ENCODE results near the gene CST9.

GRCh38 chr20:23634985-23635767 lies 29.5 kb upstream of the CST9 start:
- TF ChIP-seq POLR2A (IDR thresholded peaks at IDR 0.05; ENCODE audit: low read depth, low read length), result no peak
- TF ChIP-seq, protein P1, sequence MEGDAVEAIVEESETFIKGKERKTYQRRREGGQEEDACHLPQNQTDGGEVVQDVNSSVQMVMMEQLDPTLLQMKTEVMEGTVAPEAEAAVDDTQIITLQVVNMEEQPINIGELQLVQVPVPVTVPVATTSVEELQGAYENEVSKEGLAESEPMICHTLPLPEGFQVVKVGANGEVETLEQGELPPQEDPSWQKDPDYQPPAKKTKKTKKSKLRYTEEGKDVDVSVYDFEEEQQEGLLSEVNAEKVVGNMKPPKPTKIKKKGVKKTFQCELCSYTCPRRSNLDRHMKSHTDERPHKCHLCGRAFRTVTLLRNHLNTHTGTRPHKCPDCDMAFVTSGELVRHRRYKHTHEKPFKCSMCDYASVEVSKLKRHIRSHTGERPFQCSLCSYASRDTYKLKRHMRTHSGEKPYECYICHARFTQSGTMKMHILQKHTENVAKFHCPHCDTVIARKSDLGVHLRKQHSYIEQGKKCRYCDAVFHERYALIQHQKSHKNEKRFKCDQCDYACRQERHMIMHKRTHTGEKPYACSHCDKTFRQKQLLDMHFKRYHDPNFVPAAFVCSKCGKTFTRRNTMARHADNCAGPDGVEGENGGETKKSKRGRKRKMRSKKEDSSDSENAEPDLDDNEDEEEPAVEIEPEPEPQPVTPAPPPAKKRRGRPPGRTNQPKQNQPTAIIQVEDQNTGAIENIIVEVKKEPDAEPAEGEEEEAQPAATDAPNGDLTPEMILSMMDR (IDR thresholded peaks at IDR 0.05; ENCODE audit: extremely low read depth in 1 of 2, insufficient read depth in 1 of 2, low read depth in 1 of 2, low read length in 2 of 2), result no peak
- TF ChIP-seq POLR2AphosphoS5 (IDR thresholded peaks at IDR 0.05; ENCODE audit: insufficient read depth, low read depth, low read length), result no peak
- TF ChIP-seq JUN (IDR thresholded peaks at IDR 0.05; ENCODE audit: borderline replicate concordance, insufficient read depth, insufficient read length, low read depth), result no peak
- no peak for TF ChIP-seq EZH2 (IDR thresholded peaks at IDR 0.05; ENCODE audit: borderline replicate concordance, low read depth, low read length, severe bottlenecking)
- TF ChIP-seq, protein P2, sequence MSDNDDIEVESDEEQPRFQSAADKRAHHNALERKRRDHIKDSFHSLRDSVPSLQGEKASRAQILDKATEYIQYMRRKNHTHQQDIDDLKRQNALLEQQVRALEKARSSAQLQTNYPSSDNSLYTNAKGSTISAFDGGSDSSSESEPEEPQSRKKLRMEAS (IDR thresholded peaks at IDR 0.05; ENCODE audit: insufficient read depth, insufficient read length), result no peak
- TF ChIP-seq GATA2 (IDR thresholded peaks at IDR 0.05; ENCODE audit: insufficient read depth, insufficient read length, low read depth, low read length), result no peak
- no peak for TF ChIP-seq MYC (IDR thresholded peaks at IDR 0.05; ENCODE audit: low read depth, low read length)
- TF ChIP-seq FOS (IDR thresholded peaks at IDR 0.05; ENCODE audit: borderline replicate concordance, insufficient read depth, low read length), result no peak

Data from endothelial cell of umbilical vein (primary cell).